Ovary (tissue), 9 donors: ENCODE results near the gene CNPPD1. TPM values are rescaled to one million over a fixed set of nuclear protein-coding genes. Genes with fewer than 3 reads are reported as not detected.

Experiments used
- DNase-seq, 5 donors: peaks; one replicate each; pipeline ENCODE4 v3.0.0-alpha.2; 2019 to 2020
- H3K27ac ChIP-seq, 2 donors: fragments of 200-600 bp; one replicate each; pipeline versions ENCODE4 v1.5.1 to v1.8.0; 2019 to 2022
- H3K27me3 ChIP-seq: fragments of 200-600 bp; one replicate; pipeline ENCODE4 v1.8.0; 2022
- H3K36me3 ChIP-seq: fragments of 200-600 bp; sonication (generic); one replicate; pipeline ENCODE4 v1.5.1; 2019
- H3K4me1 ChIP-seq: one replicate; pipeline ENCODE4 v1.8.1; 2013; ENCODE audit warnings: mild to moderate bottlenecking, moderate library complexity; ENCODE audit not compliant: insufficient read depth
- H3K4me3 ChIP-seq: fragments of 200-600 bp; sonication (generic); one replicate; pipeline ENCODE4 v1.5.1; 2017
- H3K9me3 ChIP-seq, 2 donors: fragments of 200-600 bp in 1 of 2; sonication (generic) in 1 of 2; one replicate each; pipeline versions ENCODE4 v1.5.1 to v1.8.1; 2013 to 2019; ENCODE audit warnings: mild to moderate bottlenecking in 1 of 2, moderate library complexity in 1 of 2
- CTCF ChIP-seq, 3 donors: fragments of 450-650 bp in 2 of 3; fragments of 200-600 bp in 1 of 3; IDR thresholded peaks; one replicate each; pipeline versions ENCODE4 v1.5.1 to v1.8.0; 2016 to 2022; ENCODE audit warnings: antibody characterized with exemption in 3 of 3, mild to moderate bottlenecking in 1 of 3
- EP300 ChIP-seq: sonication (generic); formaldehyde crosslinking; IDR thresholded peaks from one replicate; pipeline ENCODE4 v1.6.1; 2017; ENCODE audit warnings: antibody characterized with exemption
- POLR2A ChIP-seq: fragments of 450-650 bp; IDR thresholded peaks from one replicate; pipeline ENCODE4 v1.6.1; 2017; ENCODE audit warnings: antibody characterized with exemption, mild to moderate bottlenecking, moderate library complexity
- WGBS, 3 donors: extraction: QIAGEN DNeasy Blood & Tissue Kit in 1 of 3; methylation state at CpG; one replicate each; pipeline versions ENCODE4 v1.1.5 to v1.1.7; 2013 to 2017; 5-methylcytosine and 5-hydroxymethylcytosine counted together
- intact Hi-C, 4 donors: fragments of 100-400 bp; cut with DNase I; formaldehyde crosslinking; loops; one replicate each; pipeline versions ENCODE4 v1.11.0 to v1.15.1; 2022 to 2023
- polyA plus RNA-seq, 2 donors: library from polyadenylated mRNA; stranded (reverse); fragments of 200-250 nt in 1 of 2; fragments of 350-450 nt in 1 of 2; fragmentation: Illumina TruSeq in 1 of 2; extraction: RNeasy Lipid Tissue Mini Kit (QIAGEN cat#74804) in 1 of 2; gene quantifications; one replicate each; pipeline ENCODE4 v1.2.3, GENCODE V29; 2013 to 2014
- total RNA-seq, 7 donors: library from RNA; depleted of rRNA in 2 of 7; stranded (reverse); fragments of >200 nt in 2 of 7; fragmentation: NEBNext Ultra II Directional in 3 of 7; extraction: Animal tissue kit (Norgen Biotek cat#: 25700) in 3 of 7; gene quantifications; one replicate each; pipeline versions ENCODE4 v1.1.0 to v1.2.4, GENCODE V29; 2016 to 2023
- donor health status: DM: no; HTN: no; CAD: no; lungs with moderate emphysema.
- donor health status: DM: no; HTN: no; CAD: no.
- donor health status: Bipolar disorder and iron deficiency.
- donor health status: DM: yes; HTN: yes; CAD: no.
- donor health status: DM: no; HTN: no; CAD: no.
- donor health status: DM: yes; HTN: yes; CAD: no.

CNPPD1 gene
- total and polyA plus RNA-seq, 9 donors = 27.1 to 68.2 (median 55.4) TPM

DNA sequence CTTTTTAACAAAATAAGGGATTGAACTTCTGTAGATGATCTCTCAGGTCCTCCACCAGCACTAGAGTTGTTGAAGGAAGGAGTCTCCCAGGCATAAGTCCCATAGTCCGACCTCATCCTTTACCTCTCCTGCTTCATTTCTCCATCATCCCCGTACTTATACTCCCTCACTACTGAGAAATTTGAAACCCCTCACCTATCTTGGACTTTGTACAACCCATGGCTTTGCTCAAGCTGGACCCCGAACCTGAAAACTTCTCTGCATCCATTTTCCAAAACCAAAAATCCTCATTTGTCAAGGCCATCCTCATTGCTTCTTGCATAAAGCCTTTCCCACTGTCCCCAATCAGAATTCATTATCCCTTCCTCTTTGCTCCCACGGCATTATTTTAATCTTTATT, 15.6 kb downstream of the CNPPD1 start:
- intact Hi-C loops = loop anchor here in 3 of 4 donors (2.0 to 10.0 kb wide), 6 partner anchors 16 to 374 kb away; partner anchors contain the start of genes DNPEP (in 2 of the 3) and CNPPD1 (in 1 of the 3)
- no peak for DNase-seq
- 59 to 66% (median 65%) methylated on average over 4 of the region's 4 CpGs for WGBS, 3 donors
- Histone ChIP-seq H3K36me3 (no peaks in the 10 kb centered on the region), H3K9me3 (no peaks in the 10 kb centered on the region), H3K4me1 (peaks cover 5% of the 10 kb centered on the region), H3K4me3 (peak overlapping the region; percentile 66), H3K27ac (peak overlapping the region in 1 of 2 donors; percentile 93), H3K27me3 (no peaks in the 10 kb centered on the region)
- TF ChIP-seq POLR2A (no peak), EP300 (no peak), CTCF (IDR thresholded peaks at IDR 0.05) (no peak)

DNA sequence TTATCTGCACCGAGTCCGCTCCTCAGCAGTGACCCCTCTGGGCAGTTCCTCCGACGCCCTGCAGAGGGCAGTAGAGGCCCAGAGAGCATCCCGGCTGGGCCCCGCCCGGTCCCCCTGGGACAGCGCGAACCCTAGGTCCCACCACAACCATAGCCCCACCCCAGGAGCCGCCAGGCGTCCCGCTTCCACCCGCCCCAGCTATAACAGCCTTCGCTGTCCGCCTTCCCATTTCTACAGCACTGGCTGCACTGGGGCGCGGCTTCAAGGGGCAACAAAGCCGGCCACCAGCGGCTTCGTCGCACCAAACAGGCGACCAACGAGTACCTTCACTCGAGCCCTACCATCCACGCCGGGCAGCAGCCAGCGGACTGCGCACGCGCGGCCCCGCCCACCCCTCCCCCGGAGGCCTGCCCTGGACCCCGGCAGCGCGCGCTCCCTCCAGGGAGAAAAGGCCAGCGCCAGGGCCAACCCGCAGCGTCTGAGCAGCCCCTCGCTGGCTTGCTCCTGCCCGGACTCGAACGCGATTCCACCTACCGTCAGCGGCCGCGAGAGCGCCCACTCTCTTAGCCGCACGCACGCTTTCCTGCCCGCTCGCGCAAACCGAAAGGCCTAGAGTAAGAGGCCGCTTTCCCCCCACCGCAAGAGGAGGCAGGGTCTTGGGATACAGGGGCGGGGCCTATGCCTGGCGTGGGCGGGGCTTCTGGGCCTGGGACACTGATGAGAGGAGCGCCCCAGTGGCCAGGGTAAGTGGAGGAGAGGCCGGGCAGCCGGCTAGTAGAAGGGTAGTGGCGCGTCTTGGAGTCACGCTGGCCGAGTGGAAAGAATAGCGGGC, 16.3 kb downstream of the CNPPD1 start, which contains the start of gene NHEJ1:
TSS of gene NHEJ1 (minus strand) at position 630 of the 832 bp plus-strand sequence. CDS start 2,453 bp downstream, outside the sequence.
- H3K36me3 ChIP-seq = no peaks in the 10 kb centered on the region
- peak within 1 kb of the TSS; percentile 87 to 93 for H3K27ac ChIP-seq
- DNase-seq = peak; percentile 97 to 99 (median 98)
- no peaks in the 10 kb centered on the region for H3K9me3 ChIP-seq
- peak; percentile 94 to 99 (median 95) for TF ChIP-seq CTCF (IDR thresholded peaks at IDR 0.05)
- TF ChIP-seq EP300 = no peak
- TF ChIP-seq POLR2A = peak; percentile 62
- intact Hi-C loops = loop anchor here in 3 of 4 donors (2.0 to 10.0 kb wide), 6 partner anchors 16 to 374 kb away; partner anchors contain the start of genes DNPEP (in 2 of the 3) and CNPPD1 (in 1 of the 3)
- no peaks in the 10 kb centered on the region for H3K27me3 ChIP-seq
- H3K4me1 ChIP-seq = peaks cover 5% of the 10 kb centered on the region
- WGBS, 3 donors = 0 to 1% (median 0%) methylated on average over 50 to 70 of the region's 70 CpGs
- H3K4me3 ChIP-seq = peak within 1 kb of the TSS; percentile 66

DNA sequence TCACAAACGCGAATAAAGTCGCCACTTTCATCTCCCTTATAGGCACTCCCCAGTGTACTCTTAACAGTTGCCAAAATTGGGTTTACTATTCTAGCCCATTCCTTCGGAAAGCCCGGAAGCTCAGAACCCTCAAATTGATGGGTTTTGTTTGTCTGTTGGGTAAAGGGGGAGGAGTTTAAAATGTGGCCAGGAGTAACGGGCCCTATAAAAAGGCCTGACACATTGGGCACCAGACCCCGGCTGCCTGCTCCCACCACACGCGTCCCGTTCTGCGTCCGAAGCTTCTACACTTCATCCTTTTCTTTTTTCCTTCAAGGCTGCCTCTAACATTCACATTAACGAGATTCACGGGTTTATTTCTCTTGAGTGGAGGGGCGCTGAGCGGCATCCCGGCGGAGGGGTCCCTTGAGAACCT, 16.9 kb downstream of the CNPPD1 start:
- intact Hi-C loops = loop anchor here (2.0 to 10.0 kb wide), 8 partner anchors 17 to 375 kb away; partner anchors contain the start of genes DNPEP (in 2 of the 4), CNPPD1 (in 1 of the 4) and CRYBA2 (in 1 of the 4)
- Histone ChIP-seq H3K36me3 (no peaks in the 10 kb centered on the region), H3K27ac (peak overlapping the region; percentile 87 to 93), H3K4me1 (peaks cover 5% of the 10 kb centered on the region), H3K4me3 (peak overlapping the region; percentile 66), H3K9me3 (no peaks in the 10 kb centered on the region), H3K27me3 (no peaks in the 10 kb centered on the region)
- no peak for DNase-seq
- 2 to 3% (median 2%) methylated on average over 18 of the region's 18 CpGs for WGBS, 3 donors
- TF ChIP-seq EP300 (no peak), CTCF (IDR thresholded peaks at IDR 0.05) (no peak), POLR2A (no peak)

DNA sequence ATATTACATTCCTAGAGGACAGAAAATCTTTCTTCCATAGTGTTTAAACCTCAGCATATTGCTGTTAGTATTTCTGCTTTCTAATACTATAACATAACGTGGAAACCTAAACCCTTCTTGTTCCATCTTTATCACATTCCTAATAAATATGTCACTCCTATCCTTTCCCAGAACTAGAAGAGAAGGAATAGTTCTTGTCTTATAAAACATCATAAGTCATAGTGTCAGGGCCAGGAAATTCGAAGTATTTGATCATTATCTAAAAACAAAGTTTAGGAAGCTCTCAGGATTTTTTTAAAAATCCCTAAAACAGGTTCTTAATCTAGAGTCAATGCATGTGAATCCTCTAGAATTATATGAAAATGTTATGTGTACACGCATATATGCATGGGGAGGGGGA, 18.1 kb downstream of the CNPPD1 start:
- 83 to 86% (median 85%) methylated on average over 3 of the region's 3 CpGs for WGBS, 3 donors
- intact Hi-C loops = loop anchor here in 2 of 4 donors (5.0 to 10.0 kb wide), 2 partner anchors 101 to 164 kb away; partner anchors contain the start of gene CRYBA2 (in 1 of the 2)
- H3K4me1 ChIP-seq = peaks cover 5% of the 10 kb centered on the region

More for the DNA sequence above, 18.1 kb downstream of the CNPPD1 start:
- H3K36me3 ChIP-seq = no peaks in the 10 kb centered on the region
- H3K4me3 ChIP-seq = no peak overlapping the region
- H3K27me3 ChIP-seq = no peaks in the 10 kb centered on the region
- H3K27ac ChIP-seq = no peak overlapping the region
- TF ChIP-seq CTCF (IDR thresholded peaks at IDR 0.05) = no peak
- no peak for TF ChIP-seq POLR2A
- no peak for TF ChIP-seq EP300
- no peak for DNase-seq
- H3K9me3 ChIP-seq = no peaks in the 10 kb centered on the region
